ENCODE data around the gene NDRG4.

DNA sequence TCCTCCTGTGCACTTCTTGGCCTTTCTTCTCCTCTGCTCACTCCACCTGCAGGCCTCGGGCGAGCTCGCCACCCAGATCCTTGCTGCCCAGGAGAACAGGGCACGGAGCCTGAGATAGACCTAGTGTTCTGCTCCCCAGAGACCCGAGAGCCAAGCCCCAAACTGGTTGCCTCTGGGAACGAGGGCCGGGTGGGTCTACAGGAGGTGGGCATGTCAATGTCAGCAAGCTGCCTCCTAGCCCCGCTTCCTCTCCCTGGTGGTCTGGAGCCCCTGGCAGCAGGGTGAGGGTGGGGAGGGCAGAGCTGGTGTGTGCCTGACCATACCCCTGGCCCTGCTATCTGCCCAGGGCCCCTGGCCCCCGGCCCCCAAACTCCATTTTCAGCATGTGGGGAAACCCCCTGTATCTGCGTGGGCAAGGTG, 841 bp upstream of the NDRG4 start:
- TF ChIP-seq CTCF (conservative IDR thresholded peaks at IDR 0.05) (no peak), EZH2 (IDR thresholded peaks at IDR 0.05; ENCODE audit: low read depth) (no peak)
